GM19238 (cell line): Measurements from ENCODE around the gene HSD17B7.

Experiments
- DNase-seq: peaks from one replicate; pipeline ENCODE4 v3.0.0; 2011; ENCODE audit warnings: low spot score; ENCODE audit not compliant: insufficient read length

Gene HSD17B7

GRCh38 chr1:162856260-162856659 is 65.8 kb downstream of the HSD17B7 start:
- no peak for DNase-seq

DNA sequence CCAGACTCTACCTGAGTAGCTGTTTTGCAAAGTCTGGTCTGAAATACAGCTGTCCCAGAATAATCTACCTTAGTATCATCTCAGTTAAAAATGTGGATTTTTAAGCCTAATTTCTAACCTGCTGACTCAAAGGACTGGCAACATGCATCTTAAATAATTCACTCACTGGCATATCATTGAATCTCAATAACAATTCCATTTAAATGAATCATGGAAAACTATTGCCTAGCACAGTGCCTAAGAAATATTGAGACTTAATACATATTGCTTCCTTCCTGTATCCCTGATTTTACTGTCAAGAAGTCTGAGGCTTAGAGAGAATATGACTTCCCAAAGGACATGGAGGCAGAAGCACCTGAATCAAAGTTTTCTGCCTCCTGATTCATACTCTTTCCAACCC is 67.3 kb downstream of the HSD17B7 start:
- DNase-seq = no peak

DNA sequence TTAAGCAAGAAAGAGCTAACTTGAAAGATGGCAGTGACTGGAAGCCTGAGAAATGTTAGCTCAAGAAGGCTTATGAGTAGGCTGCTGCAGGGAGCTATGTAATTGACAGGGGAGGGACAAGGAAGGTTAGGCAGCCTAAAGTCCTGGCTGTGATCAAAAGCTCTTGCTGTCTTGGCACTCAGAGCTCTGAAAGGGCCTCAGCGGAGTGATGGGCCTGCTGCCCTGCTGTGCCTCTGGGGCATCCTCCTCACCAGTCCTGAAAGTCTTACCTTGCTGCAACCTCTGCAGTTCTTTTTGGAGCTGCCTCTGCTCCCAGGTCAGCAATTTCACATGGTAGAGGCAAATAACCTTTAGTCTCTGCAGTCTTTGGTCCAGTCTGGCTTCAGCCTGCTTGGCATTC is 68.7 kb downstream of the HSD17B7 start:
- DNase-seq = no peak

DNA sequence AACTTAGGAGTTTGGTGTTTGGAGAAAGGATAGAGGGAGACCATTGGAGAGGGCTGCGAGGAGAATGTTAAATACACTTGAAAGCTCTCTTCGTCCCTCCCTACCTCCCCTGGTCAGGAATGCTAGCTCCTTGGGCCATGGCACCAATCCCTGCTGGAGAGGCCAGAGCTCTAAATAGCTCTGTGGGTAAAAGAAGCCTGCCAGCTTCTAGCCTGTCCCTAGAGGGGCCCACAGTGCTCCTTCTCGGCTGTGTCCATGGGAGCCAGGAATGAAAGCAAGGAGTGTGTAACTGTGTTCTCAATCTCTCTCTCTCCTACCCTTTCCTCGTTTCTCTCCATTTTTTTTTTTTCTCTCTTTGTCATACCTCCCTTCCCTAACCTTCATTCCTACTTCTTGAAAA is 70.6 kb downstream of the HSD17B7 start, which contains the start of gene CCDC190:
Gene CCDC190 (minus strand): TSS at position 75 of the 400 bp plus-strand sequence. CDS start 1,529 bp downstream, outside the sequence.
- DNase-seq = no peak

DNA sequence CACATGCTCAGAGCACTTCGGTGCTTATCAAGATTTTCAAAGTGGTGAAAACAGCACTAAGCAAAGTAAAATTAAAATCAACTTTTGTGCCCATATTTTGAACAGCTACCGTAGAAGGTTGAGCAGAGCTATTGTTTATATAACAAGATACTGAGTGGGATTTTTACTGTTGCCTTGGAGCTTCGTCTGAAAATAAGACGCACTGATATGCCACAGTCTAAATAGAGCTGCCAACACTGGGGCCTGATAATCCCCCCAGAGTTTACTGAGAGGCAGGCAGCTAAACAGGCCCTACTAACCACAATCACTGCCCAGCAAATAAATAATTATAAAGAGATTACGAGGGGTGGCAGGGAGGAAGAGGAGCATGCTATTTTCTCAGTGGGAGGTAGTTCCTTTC is 71.1 kb downstream of the HSD17B7 start:
- no peak for DNase-seq
